GM19239 (cell line): ENCODE measurements around the gene CFAP77.

Experiments
- DNase-seq: peaks from one replicate; pipeline ENCODE4 v3.0.0; 2011; ENCODE audit warnings: low spot score; ENCODE audit not compliant: insufficient read length
- FAIRE-seq: peaks from 2 replicates; lab custom pipeline; 2011; peaks lifted over from hg19 to GRCh38; lab: Jason Lieb, UNC

The CFAP77 gene

GRCh38 chr9:132406554-132407122 is 3.4 kb upstream of the CFAP77 start, which contains the start of gene TTF1:
Gene TTF1 (minus strand): TSS chr9:132406840. CDS start chr9:132402821, 4,019 bp downstream.
- FAIRE-seq: peak; percentile 90
- DNase-seq: peak; percentile 89

GRCh38 chr9:132407196-132407595 is 2.8 kb upstream of the CFAP77 start:
- FAIRE-seq: no peak
- DNase-seq: no peak

GRCh38 chr9:132408521-132408920 is 1.5 kb upstream of the CFAP77 start:
- FAIRE-seq (no peak), DNase-seq (no peak)

GRCh38 chr9:132410642-132411041 is 631 bp downstream of the CFAP77 start:
- no peak for FAIRE-seq
- no peak for DNase-seq

DNA sequence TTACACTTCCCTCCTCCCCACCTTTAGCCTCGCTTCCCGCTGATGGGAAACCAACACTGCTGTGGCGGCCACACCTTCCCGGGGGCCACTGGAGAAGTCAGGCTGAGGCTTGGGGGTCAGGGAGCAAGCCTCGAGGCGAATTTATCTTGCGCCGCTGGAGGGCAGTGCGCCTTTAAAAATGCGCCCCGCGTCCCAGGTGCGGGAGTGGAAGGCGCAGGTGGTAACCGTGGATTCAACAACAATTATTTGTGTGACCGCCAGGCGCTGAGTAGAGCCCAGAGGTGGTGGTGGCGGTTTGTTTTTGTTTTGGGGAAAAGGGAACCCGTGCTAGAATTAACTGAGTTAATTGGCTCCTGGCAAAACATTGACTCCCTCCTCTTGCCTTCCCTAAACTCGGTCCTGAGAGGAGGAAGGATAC is 1.1 kb downstream of the CFAP77 start:
- DNase-seq (peak; percentile 70), FAIRE-seq (peak; percentile 21)

GRCh38 chr9:132412089-132412488 is 2.1 kb downstream of the CFAP77 start:
- DNase-seq (no peak), FAIRE-seq (no peak)

GRCh38 chr9:132413926-132414325 is 3.9 kb downstream of the CFAP77 start:
- FAIRE-seq (no peak), DNase-seq (no peak)

DNA sequence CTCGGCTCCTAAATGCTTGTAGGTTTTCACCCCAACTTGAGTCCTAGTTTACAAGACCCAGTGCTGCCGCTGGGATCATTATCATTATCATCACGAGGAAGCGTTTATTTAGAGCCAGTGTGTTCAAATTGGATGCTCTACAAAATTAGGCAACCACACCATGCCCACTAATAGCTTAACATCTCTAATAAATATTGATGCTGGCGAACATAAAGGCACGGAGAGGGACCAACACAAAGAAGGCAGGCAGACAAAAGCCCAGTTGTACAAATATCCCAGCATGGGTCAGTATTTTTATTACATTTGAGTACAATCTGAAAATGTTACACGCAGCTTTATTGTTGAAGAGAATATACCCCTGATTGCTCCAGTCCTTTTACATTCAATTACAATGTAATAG is 4.7 kb downstream of the CFAP77 start:
- DNase-seq (no peak), FAIRE-seq (no peak)

GRCh38 chr9:132415181-132415580 is 5.2 kb downstream of the CFAP77 start:
- DNase-seq (no peak), FAIRE-seq (no peak)

- no peak for FAIRE-seq
Measured at GRCh38 chr9:132418726-132419363, 8.8 kb downstream of the CFAP77 start.

DNA sequence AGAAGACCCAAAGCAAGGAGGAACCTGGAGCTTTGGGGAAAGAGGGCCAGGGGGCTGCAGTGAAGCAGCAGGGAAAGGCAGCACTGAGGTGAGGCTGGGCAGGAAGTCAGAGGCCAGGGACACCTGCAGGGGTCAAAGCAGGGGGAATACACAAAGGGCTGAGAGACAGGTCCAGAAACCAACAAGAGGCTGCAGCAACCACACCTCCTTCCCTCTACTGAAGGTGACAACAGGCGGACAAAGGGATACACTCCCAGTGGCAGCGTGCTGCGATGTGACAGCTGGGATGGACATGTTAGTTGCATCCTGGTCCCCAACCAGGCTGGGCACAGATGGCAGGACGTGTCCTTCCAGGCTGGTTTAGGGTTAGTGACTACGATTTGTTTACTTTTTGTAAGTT is 12.6 kb downstream of the CFAP77 start:
- FAIRE-seq: no peak
- DNase-seq: no peak

More at GRCh38 chr9:132418726-132419363, 8.8 kb downstream of the CFAP77 start:
- no peak for DNase-seq

DNA sequence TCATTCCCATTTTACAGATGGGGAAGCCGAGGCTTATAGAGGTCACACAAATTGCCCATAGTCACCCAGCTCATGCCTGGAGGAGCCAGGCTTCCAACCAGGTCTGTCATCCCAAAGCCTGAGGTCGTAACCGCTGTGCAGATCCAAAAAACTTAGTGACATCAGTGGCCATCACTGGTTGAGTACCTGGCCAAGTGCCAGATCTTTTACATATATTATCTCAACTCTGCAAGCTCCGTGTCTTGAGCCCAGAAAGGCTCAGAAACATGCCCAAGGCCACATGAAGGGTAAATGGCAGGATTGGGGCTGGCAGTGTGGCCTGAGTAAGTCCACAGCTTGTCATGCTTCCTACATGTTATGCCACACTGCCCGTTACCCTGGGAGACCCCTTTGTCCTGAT is 13.5 kb downstream of the CFAP77 start:
- no peak for DNase-seq

DNA sequence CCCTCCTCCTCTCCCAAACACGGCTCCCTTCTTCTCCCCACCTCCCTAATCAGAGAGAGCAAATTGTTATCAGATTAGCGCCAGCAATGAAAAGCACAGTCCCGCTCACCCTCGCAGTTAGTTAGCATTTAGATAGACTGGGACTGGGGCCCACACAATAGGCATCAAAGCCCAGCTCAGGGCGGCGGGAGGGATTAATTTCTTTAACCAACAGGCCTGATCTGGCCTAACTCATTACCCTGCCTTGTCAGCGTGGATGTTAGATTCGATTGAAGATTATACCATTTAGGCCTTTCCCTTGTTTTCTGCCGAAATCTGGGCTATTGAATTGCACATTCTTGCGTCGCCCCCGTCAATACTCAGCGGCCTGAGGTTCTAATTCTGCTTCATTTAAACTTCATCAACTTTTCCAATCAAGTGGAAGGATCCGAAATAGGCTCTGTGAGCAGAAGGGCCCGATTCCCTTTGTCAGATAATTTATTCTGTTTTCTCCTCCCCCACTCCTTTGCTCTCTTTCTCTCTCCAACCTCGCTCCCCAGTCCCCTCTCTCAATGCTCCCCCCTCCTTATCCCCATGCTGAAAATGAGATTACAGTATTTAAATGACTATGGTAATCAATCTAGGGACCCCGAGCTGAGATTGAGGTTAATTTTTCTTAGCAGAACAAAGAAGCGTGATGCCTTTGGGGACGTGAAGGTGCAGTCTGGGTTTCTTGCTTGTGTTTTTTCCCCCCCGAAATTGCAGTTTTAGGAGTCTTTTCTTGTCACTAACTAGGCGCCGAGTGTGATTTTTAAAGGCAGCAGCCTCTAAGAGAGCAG is 15.1 kb downstream of the CFAP77 start:
- FAIRE-seq (no peak), DNase-seq (no peak)

More for the DNA sequence above, 13.5 kb downstream of the CFAP77 start:
- FAIRE-seq: no peak

- no peak for FAIRE-seq
- DNase-seq: no peak
Measured at GRCh38 chr9:132425675-132426062, 15.7 kb downstream of the CFAP77 start.

DNA sequence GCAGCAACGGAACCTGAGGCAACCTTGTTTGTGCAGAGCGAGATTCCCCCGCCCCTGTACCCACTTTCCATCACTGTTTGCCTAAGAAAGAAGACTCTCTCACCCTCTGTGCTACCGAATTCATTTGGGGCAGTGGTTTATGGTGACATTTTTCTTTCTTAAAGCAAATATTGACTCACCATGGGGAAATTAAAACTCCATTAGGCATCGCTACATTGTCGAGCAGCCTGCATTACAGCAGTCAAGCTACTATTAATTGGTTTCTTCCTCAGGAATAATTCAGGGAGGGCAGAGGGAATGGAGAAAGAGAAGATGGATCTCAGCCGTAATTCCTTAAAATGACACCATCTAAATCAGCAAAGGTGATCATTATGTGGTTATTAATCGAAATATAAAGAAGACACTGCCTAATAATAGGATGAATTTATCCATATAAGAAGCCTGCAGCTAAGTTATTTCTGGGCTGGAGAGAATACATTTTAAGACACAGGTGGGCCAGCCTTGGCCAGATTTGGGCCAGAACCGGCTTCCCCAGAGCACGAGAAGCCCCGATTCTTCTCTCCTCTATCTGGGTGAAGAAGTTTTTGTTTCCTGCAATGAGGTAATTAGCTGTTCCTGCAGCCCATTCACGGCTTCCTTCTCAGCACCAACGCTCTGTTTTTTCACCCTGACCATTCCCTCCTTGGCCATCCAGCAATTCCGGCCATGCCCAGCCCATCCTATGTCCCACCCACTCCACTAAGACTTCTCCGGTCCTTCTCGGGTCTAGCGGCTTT is 16.8 kb downstream of the CFAP77 start:
- DNase-seq (no peak), FAIRE-seq (no peak)

- FAIRE-seq (no peak), DNase-seq (no peak)
Measured at GRCh38 chr9:132430998-132431397, 21.0 kb downstream of the CFAP77 start.

DNA sequence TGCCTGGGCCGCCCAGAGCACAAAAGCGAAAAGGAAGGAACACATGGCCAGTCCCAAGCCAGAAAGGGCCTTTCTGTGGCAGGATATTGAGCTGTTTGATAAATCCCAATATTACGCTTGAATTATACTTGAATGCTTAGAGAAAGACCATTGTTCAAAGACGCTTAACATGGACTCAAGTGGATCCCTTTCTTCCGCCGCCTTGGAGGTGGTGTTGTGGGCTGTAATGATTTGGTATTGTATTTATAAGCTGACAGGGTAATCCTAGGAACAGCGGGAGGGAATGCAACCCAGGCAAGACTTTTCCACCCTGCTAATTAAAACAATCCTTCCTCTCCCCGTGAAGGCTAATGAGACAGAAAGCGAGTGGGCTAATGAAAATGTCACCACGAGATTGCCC is 24.9 kb downstream of the CFAP77 start:
- FAIRE-seq: no peak
- no peak for DNase-seq

DNA sequence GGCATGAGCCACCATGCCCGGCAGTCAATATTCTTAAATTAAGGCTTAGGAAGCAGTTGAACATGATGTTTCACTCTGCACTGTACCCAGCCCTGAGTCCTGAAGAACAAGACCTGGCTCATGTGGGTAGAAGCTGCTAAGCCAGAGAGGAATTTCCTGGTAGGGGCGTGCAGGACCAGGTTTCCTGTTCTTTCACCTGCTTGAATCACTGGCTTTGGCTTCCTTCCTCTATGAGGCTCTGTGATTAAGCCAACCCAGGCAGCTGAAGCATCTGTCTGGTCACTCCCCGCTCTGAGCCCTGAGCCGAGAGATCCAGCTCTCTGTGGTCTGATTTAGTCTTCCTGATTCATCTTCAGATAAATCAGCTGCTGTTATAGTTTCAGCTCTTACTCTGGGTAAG is 29.1 kb downstream of the CFAP77 start:
- FAIRE-seq: no peak
- DNase-seq: no peak

DNA sequence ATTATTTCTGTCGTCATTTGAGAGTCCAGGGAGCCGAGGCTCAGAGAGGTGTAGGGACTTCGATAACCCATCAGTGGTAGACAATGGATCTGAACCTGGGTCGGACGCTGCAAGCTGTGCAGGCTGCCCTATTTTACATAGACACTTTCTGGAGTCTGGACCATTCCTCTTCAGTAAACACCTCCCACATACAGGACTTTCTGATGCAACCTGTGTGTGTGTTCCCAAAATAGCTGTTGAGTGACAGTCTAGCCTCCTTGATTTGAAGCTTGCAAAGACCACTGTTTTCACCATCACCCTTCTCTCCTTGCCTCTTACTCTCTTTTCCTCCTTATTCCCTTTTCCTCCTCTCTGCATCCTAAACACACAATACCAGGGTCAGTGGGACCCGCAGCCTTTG is 30.7 kb downstream of the CFAP77 start:
- no peak for DNase-seq
- FAIRE-seq: no peak

DNA sequence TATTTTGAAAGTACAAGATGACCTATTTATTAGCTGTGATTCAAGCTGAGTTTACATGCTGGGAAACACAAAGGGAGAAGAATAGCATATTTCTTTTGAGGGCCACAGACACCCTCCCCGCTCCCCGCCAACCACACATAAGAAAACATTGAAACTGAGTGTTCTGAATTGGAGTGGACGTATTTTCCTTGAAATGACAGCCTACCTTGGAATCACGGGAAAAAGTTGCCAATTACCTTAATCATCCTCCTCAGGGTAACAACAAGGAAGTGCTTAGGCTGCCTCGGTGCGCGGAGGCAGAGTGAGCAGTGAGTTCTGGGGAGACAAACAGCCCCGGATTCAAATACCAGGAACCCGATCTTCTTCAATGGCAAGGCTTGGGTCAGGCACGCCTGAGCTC is 31.4 kb downstream of the CFAP77 start:
- FAIRE-seq: no peak

More for the DNA sequence above, 31.4 kb downstream of the CFAP77 start:
- no peak for DNase-seq
